HG02973 (cell line): ENCODE results near the gene DUOX1.
"Not testable (repeated sequence)": the region's sequence is repeated elsewhere in the genome, so short reads cannot be mapped to it uniquely, and the experiment has no call there.

ENCODE experiments used
- ATAC-seq: cut with Tn5 transposase; IDR thresholded peaks from one replicate; pipeline ENCODE4 v1.9.1; 2021; ENCODE audit warnings: moderate library complexity; ENCODE audit not compliant: unreplicated experiment

The DUOX1 gene

GRCh38 chr15:45129651-45130129, at the start of gene DUOX1, which contains the start of gene DUOXA1:
DUOX1 (plus strand) TSS chr15:45129994; CDS start chr15:45131967, 1,973 bp downstream.
DUOXA1 (minus strand) TSS chr15:45129879; CDS start chr15:45123014, 6,865 bp downstream.
- ATAC-seq: no peak

DNA sequence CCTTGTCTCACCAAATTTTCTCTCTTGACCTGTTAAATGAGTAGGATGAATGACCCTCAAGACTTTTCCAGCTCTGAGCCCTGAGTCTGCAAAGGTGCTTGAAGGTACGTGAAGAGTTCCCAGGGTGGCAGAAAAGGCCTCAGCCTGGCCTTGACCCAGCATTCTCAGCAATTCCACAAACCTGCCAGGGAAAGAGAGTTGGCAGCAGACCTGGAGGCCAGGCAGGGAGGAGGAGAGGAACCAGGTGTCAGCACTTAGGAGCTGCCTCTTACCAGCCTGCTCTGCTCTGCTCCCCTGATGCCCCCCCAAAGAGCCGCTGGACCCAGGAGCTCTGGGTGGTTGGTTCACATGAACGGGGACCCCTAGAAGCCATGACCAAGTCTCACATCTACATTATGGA, 49.2 kb upstream of the DUOX1 start:
- not testable (repeated sequence) for ATAC-seq

- not testable (repeated sequence) for ATAC-seq
Measured at GRCh38 chr15:45082412-45082811, 47.4 kb upstream of the DUOX1 start.

- no peak for ATAC-seq
Measured at GRCh38 chr15:45083223-45083622, 46.6 kb upstream of the DUOX1 start.

DNA sequence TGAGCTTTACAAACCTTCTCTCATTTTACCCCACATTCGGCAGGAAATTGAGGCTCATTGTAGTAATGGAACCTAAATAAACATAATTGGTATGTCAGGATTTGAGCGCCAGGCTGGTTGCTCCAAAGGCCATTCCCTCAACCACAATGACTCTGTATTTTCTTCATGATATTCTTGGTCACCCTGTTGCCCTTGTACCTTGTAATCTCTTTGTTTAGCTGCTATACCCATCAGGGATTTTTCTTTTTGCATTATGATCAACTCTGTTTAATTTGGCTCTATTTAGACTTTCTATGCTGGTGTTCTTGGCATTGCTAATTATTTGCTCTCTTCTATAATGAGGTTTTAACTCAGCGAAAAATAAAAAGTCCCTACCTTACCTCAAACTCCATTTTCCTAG, 45.6 kb upstream of the DUOX1 start:
- ATAC-seq: no peak

GRCh38 chr15:45087513-45087912, 42.3 kb upstream of the DUOX1 start:
- ATAC-seq: no peak

DNA sequence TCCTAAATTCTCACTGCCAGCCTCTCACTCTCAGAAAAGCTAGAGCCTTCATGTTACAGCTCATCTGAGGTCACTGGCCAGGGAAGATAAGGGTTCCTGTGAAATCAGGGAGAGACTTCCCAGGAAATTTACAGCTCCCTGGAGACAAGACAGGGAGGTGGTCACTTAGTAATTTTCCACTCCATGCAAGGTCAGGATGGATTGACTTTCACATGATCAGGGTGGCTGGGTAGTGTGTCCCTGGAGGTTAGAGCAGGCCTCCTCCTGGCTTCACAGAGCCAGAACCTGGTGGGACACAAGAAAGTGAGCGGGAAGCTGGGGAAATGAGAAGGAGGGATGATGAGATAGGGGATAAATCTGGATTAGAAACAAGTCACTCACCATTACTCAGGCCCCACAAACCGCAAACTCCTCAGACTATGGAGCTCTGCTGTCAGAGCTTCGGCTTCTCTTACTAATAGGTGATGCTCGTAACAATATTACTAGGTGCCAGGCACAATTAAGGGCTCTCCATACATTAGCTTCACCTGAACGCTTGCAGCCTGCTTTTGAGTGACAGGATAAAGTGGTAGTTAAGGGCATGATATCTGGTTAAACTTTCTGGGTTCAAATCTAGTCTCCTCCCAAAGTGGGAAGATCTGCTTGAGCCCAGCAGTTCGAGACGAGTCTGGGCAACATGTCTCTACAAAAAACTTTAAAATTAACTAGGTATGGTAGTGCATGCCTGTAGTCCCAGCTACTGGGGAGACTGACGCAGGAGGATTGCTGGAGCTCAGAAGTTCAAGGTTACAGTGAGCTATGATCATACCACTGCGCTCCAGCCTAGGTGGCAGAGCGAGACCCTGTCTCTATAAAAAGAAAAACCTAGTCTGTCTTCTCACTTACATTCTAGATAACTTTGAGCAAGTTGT, 40.7 kb upstream of the DUOX1 start:
- ATAC-seq: no peak

GRCh38 chr15:45089712-45090373, 40.0 kb upstream of the DUOX1 start:
- no peak for ATAC-seq

DNA sequence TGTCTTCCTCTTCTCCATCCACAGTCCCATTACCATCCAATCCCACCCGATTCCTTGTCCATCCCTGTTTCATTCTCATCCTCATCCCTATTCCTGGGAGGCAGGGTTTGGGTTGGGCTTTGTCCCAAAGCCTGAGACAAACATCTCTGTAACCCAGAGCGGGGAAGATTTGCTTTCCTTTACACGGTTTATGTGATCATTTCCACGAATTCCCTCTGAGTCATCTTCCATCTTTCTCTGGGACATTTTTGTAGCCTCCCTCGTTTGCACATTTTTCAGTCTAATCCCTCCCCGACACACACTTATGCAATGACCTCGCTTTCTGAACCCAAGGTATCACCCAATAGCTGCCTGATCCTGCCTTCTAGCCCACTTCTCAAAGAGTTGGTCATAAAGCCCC, 38.6 kb upstream of the DUOX1 start:
- no peak for ATAC-seq

- no peak for ATAC-seq
Measured at GRCh38 chr15:45091576-45091975, 38.2 kb upstream of the DUOX1 start.

DNA sequence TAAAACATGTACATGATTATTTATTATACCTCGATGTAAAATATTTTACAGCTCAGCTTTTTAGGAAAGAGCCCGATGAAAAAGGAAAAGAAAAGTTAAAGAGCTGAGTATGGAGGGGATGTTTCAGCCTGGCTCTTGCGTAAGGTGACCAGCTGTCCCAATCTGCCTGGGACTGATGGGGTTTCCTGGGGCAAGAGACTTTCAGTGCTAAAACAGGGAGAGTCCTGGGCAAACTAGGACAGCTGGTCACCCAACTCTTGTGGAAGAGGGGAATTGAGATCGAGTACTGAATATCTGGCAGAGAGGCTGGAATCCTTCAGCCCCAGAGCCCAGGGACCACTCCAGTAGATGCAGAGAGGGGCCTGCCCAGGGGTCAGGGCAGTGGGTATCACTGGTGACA, 36.8 kb upstream of the DUOX1 start:
- ATAC-seq: no peak

DNA sequence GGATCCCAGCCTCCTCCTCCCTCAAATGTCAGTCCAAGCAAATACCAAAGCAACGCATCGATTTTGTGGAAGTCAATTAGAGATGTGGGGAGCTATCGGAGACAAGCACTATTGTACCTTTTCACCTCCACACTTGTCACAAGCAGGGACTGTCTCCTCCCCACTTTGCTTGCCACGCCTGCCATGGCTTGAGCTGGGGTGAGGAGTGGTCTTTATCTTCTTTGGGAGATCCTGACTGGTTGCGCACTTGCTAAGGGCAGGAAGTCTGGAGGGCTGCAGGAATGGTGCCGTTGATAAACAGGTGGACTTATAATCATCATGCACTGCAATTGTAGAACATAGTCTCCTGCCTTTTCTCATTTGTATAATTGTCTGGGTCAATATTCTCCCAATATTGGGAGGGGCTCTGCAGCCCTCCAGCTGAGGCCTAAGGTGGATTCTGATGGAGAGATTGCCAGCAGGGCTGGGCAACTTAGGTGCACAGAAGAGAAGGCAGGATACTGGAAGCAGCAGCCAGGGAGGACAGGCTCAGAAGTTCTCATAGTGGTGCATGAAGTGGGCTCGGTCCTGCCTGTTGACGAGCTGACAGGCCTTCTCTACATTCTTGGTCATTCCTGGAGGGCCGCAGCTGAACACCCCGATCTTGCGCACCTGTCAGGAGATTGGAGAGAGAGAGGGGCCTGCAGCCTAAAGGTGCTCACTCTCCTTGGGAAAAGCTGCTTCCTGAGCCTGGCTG, 36.0 kb upstream of the DUOX1 start:
- no peak for ATAC-seq

DNA sequence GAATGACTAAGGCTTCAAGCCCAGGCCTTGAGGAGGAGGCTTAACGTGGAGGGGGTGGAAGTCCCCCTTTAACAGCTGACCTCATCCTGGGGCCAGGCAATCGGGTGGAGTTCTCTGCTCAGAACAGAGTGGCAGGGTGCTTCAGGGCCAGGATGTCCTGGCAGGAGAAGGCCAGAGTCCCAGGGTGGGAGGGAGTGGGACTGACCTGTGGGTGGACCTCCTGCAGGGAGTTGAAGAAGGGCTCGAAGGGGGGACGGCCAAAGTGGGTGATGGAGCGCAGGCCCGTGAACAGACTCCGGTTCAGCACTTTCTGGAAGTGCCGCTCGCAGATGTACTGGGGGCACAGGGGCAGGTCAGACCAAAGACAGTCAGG, 35.5 kb upstream of the DUOX1 start:
- no peak for ATAC-seq

GRCh38 chr15:45095661-45096060, 34.1 kb upstream of the DUOX1 start:
- no peak for ATAC-seq

DNA sequence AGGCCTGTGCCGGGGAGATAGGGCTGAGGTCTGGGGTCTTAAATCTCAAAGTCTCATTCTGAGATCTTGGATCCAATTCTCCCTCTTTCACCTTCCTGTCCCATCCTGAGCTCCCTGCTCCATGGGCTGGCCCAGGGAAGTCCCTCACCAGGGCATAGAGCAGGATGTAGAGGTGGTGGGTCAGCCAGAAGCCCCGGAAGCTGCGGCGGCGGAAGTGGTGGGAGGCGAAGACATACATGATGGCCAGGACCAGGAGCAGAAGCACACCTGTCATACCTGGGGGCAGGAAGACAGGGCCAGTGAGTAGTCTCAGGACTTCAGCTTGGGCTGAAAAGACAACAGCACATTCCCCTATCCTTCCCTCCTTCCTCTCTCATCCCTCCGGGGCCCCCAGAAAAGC, 32.3 kb upstream of the DUOX1 start:
- ATAC-seq: no peak

- no peak for ATAC-seq
Measured at GRCh38 chr15:45099549-45100165, 30.1 kb upstream of the DUOX1 start.

- ATAC-seq: no peak
Measured at GRCh38 chr15:45100884-45101625, 28.7 kb upstream of the DUOX1 start.

DNA sequence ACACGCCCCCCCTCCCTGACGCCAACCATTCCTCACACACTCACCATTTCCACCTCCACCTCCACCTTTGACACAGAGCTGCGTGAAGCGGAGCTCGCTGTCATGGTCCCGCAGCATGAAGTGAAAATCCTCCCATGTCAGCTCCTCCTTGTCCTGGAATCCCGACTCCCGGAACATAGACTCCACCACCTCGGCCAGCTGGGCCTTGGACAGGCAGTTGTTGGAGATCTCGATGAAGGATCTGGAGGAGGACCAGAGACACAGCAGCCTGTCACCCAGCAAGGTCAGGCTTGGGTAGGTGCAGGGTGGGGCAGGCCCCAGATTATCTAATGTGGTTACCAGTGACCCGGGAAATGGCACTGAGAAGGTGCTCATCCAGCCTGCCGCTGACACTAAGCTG, 28.0 kb upstream of the DUOX1 start:
- no peak for ATAC-seq

DNA sequence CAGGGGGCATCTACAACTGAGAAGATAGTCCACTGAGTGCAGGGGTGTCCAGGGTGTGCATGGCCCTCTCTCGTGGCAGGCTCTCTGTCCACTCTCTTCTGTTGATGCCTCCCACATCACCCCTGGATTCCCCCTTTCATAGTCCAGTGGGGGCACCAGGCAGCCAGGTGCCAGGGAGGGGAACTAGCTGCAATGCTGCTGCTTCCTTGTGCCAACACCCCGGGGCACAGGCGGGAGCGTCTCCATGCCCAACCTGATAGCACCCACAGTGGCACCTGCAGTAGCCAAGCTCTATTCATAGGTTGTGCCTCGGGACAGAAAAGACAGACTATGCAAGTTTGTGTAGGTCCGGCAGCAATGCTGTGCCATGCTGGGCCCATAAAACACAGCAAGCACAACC, 27.6 kb upstream of the DUOX1 start:
- ATAC-seq: no peak

GRCh38 chr15:45104170-45104569, 25.6 kb upstream of the DUOX1 start:
- ATAC-seq: not testable (repeated sequence)
